GM18951 (cell line): ENCODE measurements around the gene CSNK1G3.

Source experiments
- POLR2A ChIP-seq: IDR thresholded peaks from 4 replicates; pipeline ENCODE4 v1.6.1; 2011; ENCODE audit warnings: mild to moderate bottlenecking; ENCODE audit not compliant: insufficient read length, insufficient read depth; ENCODE audit errors: extremely low read depth
- in situ Hi-C: fragments of 300-500 bp; cut with MboI; formaldehyde crosslinking; loops from one replicate; pipeline ENCODE4 v1.12.0; 2022; ENCODE audit warnings: low sequenced_read_pairs, mixed read lengths, inconsistent platforms; ENCODE audit not compliant: unreplicated experiment

Gene CSNK1G3

DNA sequence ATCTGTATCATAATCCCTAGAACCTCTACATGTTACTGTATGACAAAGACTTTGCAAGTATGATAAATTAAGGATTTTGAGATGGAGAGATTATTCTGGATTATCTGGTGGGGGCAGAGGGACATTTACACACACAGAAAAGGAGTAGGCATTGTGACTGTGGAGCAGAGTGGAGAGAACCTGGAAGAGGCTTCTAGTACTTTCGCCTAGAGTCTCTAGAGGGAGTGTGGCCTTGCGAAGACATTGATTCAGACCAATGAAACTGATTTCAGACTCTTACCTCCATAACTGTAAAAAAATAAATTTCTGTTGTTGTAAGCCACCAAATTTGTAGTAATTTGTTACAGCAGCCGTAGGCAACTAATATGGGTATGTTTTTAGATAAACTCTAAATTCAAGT is 45.9 kb downstream of the CSNK1G3 start:
- in situ Hi-C loops, result no loop called here
- no peak for TF ChIP-seq POLR2A

DNA sequence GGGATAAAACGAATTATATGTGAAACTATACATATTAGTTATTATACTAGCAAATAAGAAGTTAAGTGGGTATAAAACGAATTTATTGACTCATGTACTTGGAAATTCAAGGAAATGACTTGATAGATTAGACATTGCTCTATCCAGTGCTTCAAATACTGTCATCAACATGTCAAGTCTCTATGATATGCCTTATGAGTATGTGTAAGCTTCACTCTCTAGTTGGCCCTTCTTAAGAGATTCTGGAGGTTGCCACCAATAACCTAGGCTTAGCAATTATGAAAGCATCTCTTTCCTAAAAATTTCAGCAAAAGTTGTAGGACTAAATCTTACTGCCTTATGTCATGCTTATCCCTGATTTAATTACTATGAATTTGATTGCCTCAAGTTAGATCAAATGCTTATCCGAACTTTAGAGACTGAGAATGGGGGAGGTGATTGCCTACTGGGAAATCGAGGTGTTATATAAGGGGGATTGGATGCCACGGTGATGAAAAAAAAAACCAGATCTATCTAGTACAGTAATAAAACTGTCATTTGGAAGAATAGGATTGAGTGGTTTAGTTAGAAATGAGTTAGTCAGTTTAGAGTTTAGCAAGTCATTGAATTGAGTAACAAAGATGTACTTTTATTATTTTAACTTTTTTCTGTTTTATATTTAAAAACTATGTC is 46.9 kb downstream of the CSNK1G3 start:
- in situ Hi-C loops, result no loop called here
- no peak for TF ChIP-seq POLR2A

- in situ Hi-C loops, result no loop called here
- no peak for TF ChIP-seq POLR2A
These were observed 47.4 kb downstream of the CSNK1G3 start for GRCh38 chr5:123559434-123559775.

- TF ChIP-seq POLR2A, result no peak
- in situ Hi-C loops, result no loop called here
These were observed 49.3 kb downstream of the CSNK1G3 start for GRCh38 chr5:123561230-123561629.

GRCh38 chr5:123571927-123572326 is 60.0 kb downstream of the CSNK1G3 start:
- in situ Hi-C loops, result no loop called here
- TF ChIP-seq POLR2A, result no peak

DNA sequence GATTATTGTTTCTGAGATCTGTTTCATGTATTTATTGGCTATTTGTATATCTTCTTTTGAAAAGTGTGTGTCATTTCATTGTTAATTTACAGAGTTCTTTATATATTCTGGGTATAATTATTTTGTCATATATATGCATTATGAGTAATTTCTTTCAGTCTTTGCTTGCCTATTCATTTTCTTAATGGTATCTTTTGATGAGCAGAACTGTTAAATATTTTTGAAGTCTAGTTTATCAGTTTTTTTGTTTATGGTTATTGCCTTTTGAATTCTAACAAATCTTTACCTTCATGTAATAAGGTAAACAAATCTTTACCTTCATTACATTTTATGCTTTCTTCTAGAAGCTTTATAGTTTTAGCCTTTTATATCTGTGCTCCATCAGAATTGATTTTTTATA is 66.4 kb downstream of the CSNK1G3 start:
- no peak for TF ChIP-seq POLR2A
- in situ Hi-C loops, result no loop called here

DNA sequence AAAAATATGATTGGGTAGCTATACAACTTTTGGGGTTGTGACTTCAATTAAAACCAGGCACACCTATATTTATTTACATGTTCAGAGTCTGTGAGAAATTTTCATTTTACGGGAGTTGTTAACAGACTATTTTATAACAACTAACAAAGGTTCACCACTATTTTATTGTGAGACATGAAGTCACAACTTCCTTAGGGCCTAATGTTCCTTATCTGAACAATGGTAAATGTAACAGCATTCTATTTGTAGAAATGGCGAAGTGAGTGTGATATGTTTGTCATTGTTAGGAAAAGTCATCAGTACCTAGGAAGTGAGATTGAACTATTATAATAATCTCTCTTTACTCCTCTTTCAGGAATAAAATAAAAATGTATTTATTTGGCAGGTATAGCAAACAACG is 67.4 kb downstream of the CSNK1G3 start:
- in situ Hi-C loops, result no loop called here

GRCh38 chr5:123582550-123583285 is 70.7 kb downstream of the CSNK1G3 start:
- in situ Hi-C loops, result no loop called here
- no peak for TF ChIP-seq POLR2A

More for the DNA sequence above, 67.4 kb downstream of the CSNK1G3 start:
- TF ChIP-seq POLR2A, result no peak

- no peak for TF ChIP-seq POLR2A
- in situ Hi-C loops, result no loop called here
These were observed 73.9 kb downstream of the CSNK1G3 start for GRCh38 chr5:123585871-123586270.

- TF ChIP-seq POLR2A, result no peak
- in situ Hi-C loops, result no loop called here
These were observed 82.5 kb downstream of the CSNK1G3 start for GRCh38 chr5:123594434-123594833.

GRCh38 chr5:123597018-123597417 is 85.0 kb downstream of the CSNK1G3 start:
- no peak for TF ChIP-seq POLR2A
- in situ Hi-C loops, result no loop called here

DNA sequence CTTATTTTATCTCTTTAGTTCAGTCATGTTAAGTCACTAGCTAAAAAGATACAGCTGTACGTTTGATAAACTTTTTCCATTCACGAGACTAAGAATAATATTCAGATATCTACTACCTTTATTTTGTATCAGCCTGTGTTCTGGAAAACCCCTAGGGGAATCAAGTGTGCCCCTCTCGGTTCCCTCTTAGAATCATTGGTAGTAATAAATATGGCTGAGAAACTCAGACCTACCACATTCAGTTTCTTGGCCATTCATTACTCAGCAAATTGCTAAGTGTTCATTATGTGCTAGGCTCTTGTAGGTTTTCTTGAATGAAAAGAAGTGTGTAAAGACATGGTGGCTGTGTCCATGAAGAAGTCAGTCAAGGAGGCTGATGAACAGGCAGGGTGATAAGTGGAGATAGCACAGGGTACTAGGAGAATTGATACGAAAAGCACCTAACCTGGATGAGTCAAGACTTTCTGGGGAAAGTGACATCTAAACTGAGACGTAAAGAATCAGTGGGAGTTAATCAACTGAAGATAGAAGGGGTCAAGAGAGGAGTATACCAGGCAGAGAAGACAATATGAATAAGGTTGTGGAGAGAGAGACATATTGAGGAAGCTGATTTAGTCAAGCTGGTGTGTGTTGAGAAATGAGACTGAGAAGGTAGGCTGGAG is 86.2 kb downstream of the CSNK1G3 start:
- TF ChIP-seq POLR2A, result no peak
- in situ Hi-C loops, result no loop called here

GRCh38 chr5:123599171-123599570 is 87.2 kb downstream of the CSNK1G3 start:
- in situ Hi-C loops, result no loop called here
- TF ChIP-seq POLR2A, result no peak

DNA sequence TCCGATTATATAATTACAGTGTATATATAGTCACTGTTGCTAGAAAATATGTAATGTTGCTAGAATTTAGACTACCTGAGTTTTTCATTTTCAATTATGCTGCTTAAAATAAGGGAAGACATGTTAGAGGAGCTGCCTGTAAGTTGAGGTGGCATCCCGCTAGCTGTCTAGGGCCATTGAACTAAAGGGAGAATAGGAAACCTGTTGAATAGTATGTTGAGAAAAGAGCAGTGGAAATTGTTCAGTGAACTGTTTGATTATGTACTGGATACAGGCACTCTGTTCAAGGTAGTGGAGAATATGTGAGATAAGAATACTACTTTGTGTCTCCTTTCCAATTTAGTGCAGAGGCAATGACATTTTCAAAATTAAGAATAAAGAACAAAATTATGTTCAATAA is 89.6 kb downstream of the CSNK1G3 start:
- no peak for TF ChIP-seq POLR2A
- in situ Hi-C loops, result loop anchor here (25.0 kb wide), 1 partner anchor 189 kb away; the partner anchor contains the start of gene CEP120
